ENCODE results near the gene IGHMBP2.

DNA sequence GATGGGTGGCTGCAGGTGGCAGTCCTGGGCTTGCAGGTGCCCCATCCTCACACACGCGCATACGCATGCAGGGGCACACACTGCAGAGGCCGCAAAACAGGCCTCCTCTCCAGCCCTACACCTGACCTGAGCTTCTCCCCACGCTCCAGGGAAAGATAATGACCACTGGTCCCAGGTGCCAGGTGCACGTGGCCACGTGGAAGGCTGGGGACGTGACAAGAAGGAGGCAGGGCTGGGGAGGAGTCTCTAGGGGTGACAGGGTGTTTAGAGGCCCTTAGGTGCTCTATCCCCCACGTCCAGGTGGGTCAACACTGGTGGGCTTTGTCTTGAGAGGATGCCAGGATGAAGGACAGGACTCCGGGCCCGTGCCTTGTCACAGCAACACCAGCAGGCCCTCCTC lies 38.5 kb upstream of the IGHMBP2 start:
- no peak for TF ChIP-seq EZH2phosphoT487 (conservative IDR thresholded peaks at IDR 0.05; ENCODE audit: low read length)
- TF ChIP-seq, protein P1, sequence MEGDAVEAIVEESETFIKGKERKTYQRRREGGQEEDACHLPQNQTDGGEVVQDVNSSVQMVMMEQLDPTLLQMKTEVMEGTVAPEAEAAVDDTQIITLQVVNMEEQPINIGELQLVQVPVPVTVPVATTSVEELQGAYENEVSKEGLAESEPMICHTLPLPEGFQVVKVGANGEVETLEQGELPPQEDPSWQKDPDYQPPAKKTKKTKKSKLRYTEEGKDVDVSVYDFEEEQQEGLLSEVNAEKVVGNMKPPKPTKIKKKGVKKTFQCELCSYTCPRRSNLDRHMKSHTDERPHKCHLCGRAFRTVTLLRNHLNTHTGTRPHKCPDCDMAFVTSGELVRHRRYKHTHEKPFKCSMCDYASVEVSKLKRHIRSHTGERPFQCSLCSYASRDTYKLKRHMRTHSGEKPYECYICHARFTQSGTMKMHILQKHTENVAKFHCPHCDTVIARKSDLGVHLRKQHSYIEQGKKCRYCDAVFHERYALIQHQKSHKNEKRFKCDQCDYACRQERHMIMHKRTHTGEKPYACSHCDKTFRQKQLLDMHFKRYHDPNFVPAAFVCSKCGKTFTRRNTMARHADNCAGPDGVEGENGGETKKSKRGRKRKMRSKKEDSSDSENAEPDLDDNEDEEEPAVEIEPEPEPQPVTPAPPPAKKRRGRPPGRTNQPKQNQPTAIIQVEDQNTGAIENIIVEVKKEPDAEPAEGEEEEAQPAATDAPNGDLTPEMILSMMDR (IDR thresholded peaks at IDR 0.05; ENCODE audit: insufficient read depth, low read length, poor library complexity, severe bottlenecking) = no peak

Measured in SU-DHL-6 (cell line).